Breast epithelium (tissue), 4 donors: Measurements from ENCODE around the gene VWF. TPM values are rescaled to one million over a fixed set of nuclear protein-coding genes. Genes with fewer than 3 reads are reported as not detected.
"Not testable (repeated sequence)": the region's sequence is repeated elsewhere in the genome, so short reads cannot be mapped to it uniquely, and the experiment has no call there.

Experiments
- DNase-seq, 2 donors: peaks; one replicate each; pipeline ENCODE4 v3.0.0-alpha.2; 2019; ENCODE audit warnings: low spot score in 2 of 2
- H3K27ac ChIP-seq, 2 donors: fragments of 200-600 bp; sonication (generic) in 1 of 2; one replicate each; pipeline ENCODE4 v1.5.1; 2016 to 2019; ENCODE audit warnings: mild to moderate bottlenecking in 1 of 2
- H3K27me3 ChIP-seq, 2 donors: fragments of 200-600 bp; sonication (generic) in 1 of 2; one replicate each; pipeline versions ENCODE4 v1.5.1 to v1.6.0; 2017 to 2019; ENCODE audit warnings: control low read depth in 1 of 2, mild to moderate bottlenecking in 1 of 2
- H3K36me3 ChIP-seq: fragments of 200-600 bp; one replicate; pipeline ENCODE4 v1.5.1; 2019
- H3K4me1 ChIP-seq, 2 donors: fragments of 200-600 bp; sonication (generic); one replicate each; pipeline ENCODE4 v1.5.1; 2016 to 2019; ENCODE audit warnings: control low read depth in 1 of 2
- H3K4me3 ChIP-seq, 3 donors: fragments of 200-600 bp; sonication (generic); 1 replicate in 2 of 3; 2 replicates in 1 of 3; pipeline ENCODE4 v1.5.1; 2016 to 2019; ENCODE audit warnings: mild to moderate bottlenecking in 3 of 3, moderate library complexity in 2 of 3
- H3K9me3 ChIP-seq, 2 donors: fragments of 200-600 bp; sonication (generic) in 1 of 2; one replicate each; pipeline ENCODE4 v1.5.1; 2016 to 2019; ENCODE audit warnings: control low read depth in 1 of 2
- POLR2A ChIP-seq: fragments of 450-650 bp; IDR thresholded peaks from one replicate; pipeline ENCODE4 v1.6.1; 2016; ENCODE audit warnings: antibody characterized with exemption, mild to moderate bottlenecking, moderate library complexity
- POLR2AphosphoS5 ChIP-seq, 3 donors: sonication (generic); formaldehyde crosslinking; IDR thresholded peaks; one replicate each; pipeline ENCODE4 v1.6.1; 2017; ENCODE audit warnings: antibody characterized with exemption in 3 of 3
- intact Hi-C: fragments of 100-400 bp; cut with DNase I; formaldehyde crosslinking; loops from one replicate; pipeline ENCODE4 v1.15.1; 2023; ENCODE audit warnings: low total_unique reads
- total RNA-seq, 3 donors: library from RNA; depleted of rRNA; stranded (reverse); fragments of >200 nt; gene quantifications; one replicate each; pipeline ENCODE4 v1.1.0, GENCODE V29; 2016
- TF ChIP-seq, protein P1 (sequence below), 3 donors: fragments of 450-650 bp; IDR thresholded peaks; one replicate each; pipeline ENCODE4 v1.5.1; 2016 to 2017; ENCODE audit warnings: antibody characterized with exemption in 3 of 3, mild to moderate bottlenecking in 3 of 3, moderate library complexity in 3 of 3

VWF gene
- total RNA-seq, 3 donors from 2014 or later, result 60.3 to 267 (median 117) TPM

DNA sequence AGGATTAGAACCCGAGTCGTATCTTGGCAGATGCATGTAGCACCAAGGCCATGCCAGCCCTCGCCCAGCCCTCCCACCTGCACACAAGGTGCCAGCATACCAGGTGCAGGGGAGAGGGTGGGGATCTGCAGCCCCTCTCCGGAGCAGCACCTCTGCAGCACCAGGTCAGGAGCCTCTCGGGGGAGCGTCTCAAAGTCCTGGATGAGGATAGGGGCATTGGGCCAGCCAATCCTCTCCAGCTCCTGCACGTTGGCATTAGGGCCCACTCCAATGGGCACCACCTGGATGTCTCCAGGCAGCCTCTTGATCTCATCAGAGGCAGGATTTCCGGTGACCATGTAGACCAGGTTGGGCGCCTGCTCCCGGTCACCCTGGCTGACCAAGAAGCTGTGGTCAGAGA is 106.2 kb downstream of the VWF start:
- intact Hi-C loops, result no loop called here
- Histone ChIP-seq H3K36me3 (no peaks in the 10 kb centered on the region), H3K27ac (no peak overlapping the region), H3K4me3 (no peak overlapping the region), H3K27me3 (no peaks in the 10 kb centered on the region), H3K9me3 (no peaks in the 10 kb centered on the region), H3K4me1 (no peaks in the 10 kb centered on the region)
- no peak for DNase-seq
- TF ChIP-seq, protein P1, sequence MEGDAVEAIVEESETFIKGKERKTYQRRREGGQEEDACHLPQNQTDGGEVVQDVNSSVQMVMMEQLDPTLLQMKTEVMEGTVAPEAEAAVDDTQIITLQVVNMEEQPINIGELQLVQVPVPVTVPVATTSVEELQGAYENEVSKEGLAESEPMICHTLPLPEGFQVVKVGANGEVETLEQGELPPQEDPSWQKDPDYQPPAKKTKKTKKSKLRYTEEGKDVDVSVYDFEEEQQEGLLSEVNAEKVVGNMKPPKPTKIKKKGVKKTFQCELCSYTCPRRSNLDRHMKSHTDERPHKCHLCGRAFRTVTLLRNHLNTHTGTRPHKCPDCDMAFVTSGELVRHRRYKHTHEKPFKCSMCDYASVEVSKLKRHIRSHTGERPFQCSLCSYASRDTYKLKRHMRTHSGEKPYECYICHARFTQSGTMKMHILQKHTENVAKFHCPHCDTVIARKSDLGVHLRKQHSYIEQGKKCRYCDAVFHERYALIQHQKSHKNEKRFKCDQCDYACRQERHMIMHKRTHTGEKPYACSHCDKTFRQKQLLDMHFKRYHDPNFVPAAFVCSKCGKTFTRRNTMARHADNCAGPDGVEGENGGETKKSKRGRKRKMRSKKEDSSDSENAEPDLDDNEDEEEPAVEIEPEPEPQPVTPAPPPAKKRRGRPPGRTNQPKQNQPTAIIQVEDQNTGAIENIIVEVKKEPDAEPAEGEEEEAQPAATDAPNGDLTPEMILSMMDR (IDR thresholded peaks at IDR 0.05), result no peak
- no peak for TF ChIP-seq POLR2A
- TF ChIP-seq POLR2AphosphoS5 (IDR thresholded peaks at IDR 0.05), result no peak

DNA sequence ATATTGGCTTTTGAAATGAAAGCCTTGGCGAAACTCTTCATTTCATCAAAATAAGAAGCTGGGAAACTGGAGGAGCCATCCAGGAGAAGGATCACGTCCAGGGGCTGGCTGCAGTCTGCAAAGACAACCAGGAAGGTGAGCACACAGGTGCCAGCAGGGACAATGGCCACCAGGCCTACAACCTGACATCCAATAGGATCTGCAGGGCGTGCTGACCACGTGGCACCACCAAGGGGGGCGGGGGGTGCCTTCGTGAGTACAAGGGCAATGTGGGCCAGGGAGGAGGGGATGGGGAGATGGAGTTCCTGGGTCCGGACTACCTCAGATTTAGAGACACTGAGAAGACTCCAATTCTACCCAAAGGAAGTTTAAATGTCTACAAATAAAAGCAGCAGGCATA is 107.7 kb downstream of the VWF start:
- DNase-seq, result no peak
- no peak overlapping the region for H3K4me3 ChIP-seq
- intact Hi-C loops, result no loop called here

DNA sequence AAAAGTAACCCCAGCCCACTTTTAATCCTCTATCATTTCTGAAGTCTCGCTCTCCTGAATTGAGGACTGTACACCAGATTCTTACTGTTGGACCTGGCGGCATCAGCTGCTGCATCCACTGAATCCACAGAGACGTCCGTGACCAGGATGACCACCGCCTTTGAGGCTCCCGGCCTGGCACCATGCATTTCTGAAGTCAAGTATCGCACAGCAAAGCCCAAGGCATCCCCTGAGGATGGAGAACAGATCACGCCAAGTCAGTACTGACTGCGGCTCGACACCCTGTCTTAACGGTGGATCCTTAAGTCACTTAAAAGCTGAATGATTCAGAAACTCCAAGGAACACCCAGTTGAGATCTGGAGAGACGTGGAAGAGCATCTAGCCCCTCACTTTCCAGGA is 108.5 kb downstream of the VWF start:
- H3K27ac ChIP-seq, intact Hi-C loops, H3K36me3 ChIP-seq, H3K4me1 ChIP-seq, H3K27me3 ChIP-seq, DNase-seq, H3K9me3 ChIP-seq, H3K4me3 ChIP-seq: not testable (repeated sequence)

More for the DNA sequence above, 107.7 kb downstream of the VWF start:
- TF ChIP-seq POLR2A (no peak), POLR2AphosphoS5 (IDR thresholded peaks at IDR 0.05) (no peak)
- TF ChIP-seq, protein P1 (IDR thresholded peaks at IDR 0.05), result no peak
- no peaks in the 10 kb centered on the region for H3K4me1 ChIP-seq
- no peaks in the 10 kb centered on the region for H3K27me3 ChIP-seq
- no peaks in the 10 kb centered on the region for H3K36me3 ChIP-seq
- H3K9me3 ChIP-seq, result no peaks in the 10 kb centered on the region
- H3K27ac ChIP-seq, result no peak overlapping the region

DNA sequence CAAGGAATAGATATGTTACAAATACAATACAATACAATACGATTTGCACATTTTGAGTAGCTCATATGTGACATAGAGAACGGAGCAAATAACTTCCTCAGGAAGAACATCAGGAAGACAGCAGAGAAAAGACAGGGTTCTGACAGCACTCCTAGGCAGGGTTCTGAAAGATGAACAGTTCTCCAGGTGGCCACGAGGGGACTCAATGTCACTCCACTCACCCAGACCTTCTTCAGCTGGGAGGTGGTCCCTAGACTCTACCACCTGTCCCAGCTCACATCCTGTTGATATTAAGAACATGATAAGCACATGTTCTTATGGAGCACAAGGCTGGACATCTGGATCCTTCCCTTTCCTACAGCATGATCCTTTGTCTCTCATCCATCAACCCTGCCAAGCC is 109.2 kb downstream of the VWF start:
- H3K27ac ChIP-seq, H3K27me3 ChIP-seq, H3K4me1 ChIP-seq, H3K9me3 ChIP-seq, H3K36me3 ChIP-seq, intact Hi-C loops, H3K4me3 ChIP-seq, DNase-seq: not testable (repeated sequence)

DNA sequence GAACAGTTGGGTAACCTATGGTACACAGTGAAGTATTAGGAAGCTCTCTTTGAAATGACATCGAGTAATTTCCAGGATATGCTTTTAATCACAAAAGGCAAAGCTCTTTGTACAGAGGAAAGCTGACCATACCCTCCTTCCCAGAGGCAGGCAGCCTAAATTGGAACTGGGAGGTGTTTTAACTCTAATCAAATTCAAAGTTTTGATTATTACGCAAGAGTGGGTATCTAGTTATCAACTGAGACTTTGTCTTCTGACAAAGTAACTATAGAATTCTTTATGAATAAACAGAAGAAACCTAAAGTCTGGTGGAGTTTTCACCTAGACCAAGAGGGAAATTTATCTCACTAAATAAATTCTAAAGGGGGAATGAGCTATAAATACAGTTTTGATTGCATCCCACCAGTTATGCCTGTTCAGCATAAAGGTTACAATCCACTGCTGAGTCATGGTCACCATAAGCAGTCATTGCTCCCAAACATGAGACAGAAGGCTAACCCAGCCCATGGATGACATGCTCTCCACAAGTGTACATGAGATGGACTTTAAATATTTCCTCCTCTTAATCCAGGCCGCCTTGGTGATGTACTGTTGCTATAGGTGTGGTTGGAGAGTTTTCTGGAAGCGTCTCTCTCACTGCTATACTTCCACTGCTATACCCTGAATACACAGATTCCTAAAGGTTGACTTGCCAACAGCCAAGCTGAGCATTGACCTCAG is 113.7 kb downstream of the VWF start:
- intact Hi-C loops, H3K27me3 ChIP-seq, H3K36me3 ChIP-seq, DNase-seq, H3K4me1 ChIP-seq, H3K9me3 ChIP-seq, H3K27ac ChIP-seq, H3K4me3 ChIP-seq: not testable (repeated sequence)

DNA sequence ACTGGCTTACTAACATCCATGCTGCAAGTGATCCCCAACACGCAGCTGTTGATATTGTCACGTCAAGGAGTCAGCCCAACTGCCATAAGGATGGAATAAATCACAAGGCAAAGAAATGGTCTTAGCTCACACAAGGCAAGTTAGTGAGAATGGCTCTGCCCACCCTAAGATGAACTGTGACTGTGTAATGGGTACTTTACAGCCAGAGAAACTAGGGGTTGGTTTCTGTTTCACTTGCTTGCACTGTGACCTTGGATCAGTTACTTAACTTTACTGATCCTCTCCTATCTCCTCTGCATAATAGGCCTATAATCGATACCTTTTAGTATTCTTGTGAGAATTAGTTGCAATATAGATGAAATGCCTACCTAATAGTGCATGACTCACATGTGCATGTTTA is 127.2 kb downstream of the VWF start:
- intact Hi-C loops, result no loop called here
- DNase-seq, result no peak
- no peaks in the 10 kb centered on the region for H3K4me1 ChIP-seq
- no peaks in the 10 kb centered on the region for H3K36me3 ChIP-seq
- H3K9me3 ChIP-seq, result no peaks in the 10 kb centered on the region
- no peak for TF ChIP-seq POLR2A
- no peak for TF ChIP-seq POLR2AphosphoS5 (IDR thresholded peaks at IDR 0.05)
- TF ChIP-seq, protein P1 (IDR thresholded peaks at IDR 0.05), result no peak
- no peaks in the 10 kb centered on the region for H3K27me3 ChIP-seq
- H3K27ac ChIP-seq, result no peak overlapping the region
- no peak overlapping the region for H3K4me3 ChIP-seq

DNA sequence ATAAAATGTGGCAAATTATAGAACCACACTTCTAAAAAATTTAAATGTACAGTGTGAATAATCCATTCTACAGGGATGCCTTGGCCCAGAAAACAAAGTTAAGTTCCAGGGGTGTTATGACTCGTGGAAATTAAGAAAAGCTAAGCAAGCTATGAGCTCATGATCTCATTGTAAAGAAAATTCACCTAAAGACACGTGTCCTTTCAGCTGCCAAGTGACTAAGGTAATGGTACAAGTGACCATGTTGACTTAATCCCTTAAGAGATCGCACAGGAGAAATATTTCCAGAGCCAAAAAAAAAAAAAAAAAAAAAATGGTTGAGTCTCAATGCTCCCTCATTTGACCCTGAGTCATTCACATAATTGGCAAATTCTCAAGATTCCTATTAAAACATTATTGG is 128.0 kb downstream of the VWF start:
- TF ChIP-seq, protein P1 (IDR thresholded peaks at IDR 0.05), result no peak
- TF ChIP-seq POLR2A (no peak), POLR2AphosphoS5 (IDR thresholded peaks at IDR 0.05) (no peak)
- no peaks in the 10 kb centered on the region for H3K36me3 ChIP-seq
- no peaks in the 10 kb centered on the region for H3K9me3 ChIP-seq
- no peak for DNase-seq
- H3K4me3 ChIP-seq, result no peak overlapping the region
- intact Hi-C loops, result no loop called here
- H3K4me1 ChIP-seq, result no peaks in the 10 kb centered on the region
- no peak overlapping the region for H3K27ac ChIP-seq
- H3K27me3 ChIP-seq, result no peaks in the 10 kb centered on the region
